Stomach (tissue), 4 donors: ENCODE measurements around the gene MBOAT2.

ENCODE experiments used
- POLR2A ChIP-seq, 4 donors: fragments of 450-650 bp; IDR thresholded peaks; one replicate each; pipeline ENCODE4 v1.6.1; 2016; ENCODE audit warnings: antibody characterized with exemption in 4 of 4, control low read depth in 2 of 4, mild to moderate bottlenecking in 1 of 4, moderate library complexity in 1 of 4
- TF ChIP-seq, protein P1 (sequence below), 7 experiments: fragments of 450-650 bp in 4 of 7; fragments of 200-600 bp in 3 of 7; sonication (generic) in 3 of 7; IDR thresholded peaks; one replicate each; pipeline ENCODE4 v1.5.1; 2016 to 2019; ENCODE audit warnings: antibody characterized with exemption in 7 of 7, control low read depth in 2 of 7, mild to moderate bottlenecking in 1 of 7

DNA sequence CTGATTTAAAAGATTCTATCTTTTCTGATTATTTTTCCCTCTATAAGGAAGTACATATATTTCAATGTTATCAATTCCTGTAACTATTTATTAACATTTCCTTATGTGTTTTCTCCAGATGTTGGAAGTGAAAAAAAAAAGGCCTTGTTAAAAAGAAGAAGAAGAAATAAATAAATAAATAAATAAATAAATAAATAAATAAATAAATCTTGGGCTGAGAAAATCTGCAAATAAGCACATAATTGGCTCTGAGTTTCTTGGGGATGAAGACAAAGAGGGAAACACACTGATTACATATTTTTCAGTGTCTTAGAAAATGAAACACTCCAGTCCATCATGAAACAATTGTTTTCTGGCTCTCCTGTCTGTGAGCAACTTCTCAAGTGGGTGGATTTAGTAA, 21.1 kb upstream of the MBOAT2 start:
- TF ChIP-seq, protein P1, sequence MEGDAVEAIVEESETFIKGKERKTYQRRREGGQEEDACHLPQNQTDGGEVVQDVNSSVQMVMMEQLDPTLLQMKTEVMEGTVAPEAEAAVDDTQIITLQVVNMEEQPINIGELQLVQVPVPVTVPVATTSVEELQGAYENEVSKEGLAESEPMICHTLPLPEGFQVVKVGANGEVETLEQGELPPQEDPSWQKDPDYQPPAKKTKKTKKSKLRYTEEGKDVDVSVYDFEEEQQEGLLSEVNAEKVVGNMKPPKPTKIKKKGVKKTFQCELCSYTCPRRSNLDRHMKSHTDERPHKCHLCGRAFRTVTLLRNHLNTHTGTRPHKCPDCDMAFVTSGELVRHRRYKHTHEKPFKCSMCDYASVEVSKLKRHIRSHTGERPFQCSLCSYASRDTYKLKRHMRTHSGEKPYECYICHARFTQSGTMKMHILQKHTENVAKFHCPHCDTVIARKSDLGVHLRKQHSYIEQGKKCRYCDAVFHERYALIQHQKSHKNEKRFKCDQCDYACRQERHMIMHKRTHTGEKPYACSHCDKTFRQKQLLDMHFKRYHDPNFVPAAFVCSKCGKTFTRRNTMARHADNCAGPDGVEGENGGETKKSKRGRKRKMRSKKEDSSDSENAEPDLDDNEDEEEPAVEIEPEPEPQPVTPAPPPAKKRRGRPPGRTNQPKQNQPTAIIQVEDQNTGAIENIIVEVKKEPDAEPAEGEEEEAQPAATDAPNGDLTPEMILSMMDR (IDR thresholded peaks at IDR 0.05) = no peak
- no peak for TF ChIP-seq POLR2A (IDR thresholded peaks at IDR 0.05)
